HG02763 (cell line): Measurements from ENCODE around the gene PAQR5.

ENCODE experiments used
- ATAC-seq: cut with Tn5 transposase; IDR thresholded peaks from one replicate; pipeline ENCODE4 v1.9.1; 2021; ENCODE audit warnings: mild to moderate bottlenecking, moderate library complexity; ENCODE audit not compliant: unreplicated experiment

PAQR5 gene

DNA sequence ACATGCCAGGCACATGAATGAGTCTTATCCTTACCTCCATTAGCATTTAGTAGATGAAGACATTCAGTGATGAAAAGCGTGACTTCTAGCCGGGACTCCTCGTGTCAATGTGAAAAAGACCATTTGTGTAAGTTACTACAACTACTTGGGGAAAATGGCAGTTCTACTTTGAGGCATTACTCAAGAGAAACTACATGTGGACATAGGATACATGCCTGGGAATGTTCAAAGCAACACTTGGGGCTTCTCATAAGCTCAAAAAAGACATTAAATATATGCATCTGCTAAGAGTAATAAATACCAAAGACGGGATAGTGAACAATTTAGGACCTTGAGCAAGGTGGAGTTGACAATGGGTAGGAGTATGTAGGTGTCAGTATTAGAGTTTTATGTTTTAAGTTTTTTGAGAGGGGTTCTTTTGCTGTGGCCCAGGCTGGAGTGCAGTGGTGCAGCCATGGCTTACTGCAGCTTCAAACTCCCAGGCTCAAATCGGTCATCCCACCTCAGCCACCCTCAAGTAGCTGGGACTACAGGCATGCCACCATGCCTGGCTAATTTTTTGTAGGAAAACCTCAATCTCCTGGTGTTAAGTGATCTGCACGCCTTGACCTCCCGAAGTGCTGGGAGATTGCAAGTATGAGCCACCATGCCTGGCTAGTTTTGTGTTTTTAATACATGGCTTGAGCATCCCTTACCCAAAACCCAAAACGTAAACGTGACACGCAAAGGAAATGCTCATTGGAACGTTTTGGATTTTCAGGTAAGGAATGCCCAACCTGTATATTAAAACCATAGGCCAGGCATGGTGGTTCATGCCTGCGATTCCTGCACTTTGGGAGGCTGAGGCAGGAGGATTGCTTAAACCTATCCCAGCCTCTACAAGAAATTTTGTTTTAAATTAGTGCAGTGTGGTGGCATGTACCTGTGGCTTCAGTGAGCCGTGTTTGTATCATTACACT is 157.8 kb downstream of the PAQR5 start:
- ATAC-seq = no peak
